GM12865 (cell line): Measurements from ENCODE around the gene NPLOC4.

Source experiments
- DNase-seq: peaks from one replicate; pipeline ENCODE4 v3.0.0; 2010; ENCODE audit warnings: low read depth
- H3K4me3 ChIP-seq: 2 replicates; pipeline ENCODE4 v1.5.1; 2011; ENCODE audit warnings: mild to moderate bottlenecking, low read depth, low read length, control low read depth
- CTCF ChIP-seq: IDR thresholded peaks from 2 replicates; pipeline ENCODE4 v1.5.1; 2011; ENCODE audit warnings: low read length, control low read depth, low read depth, inconsistent platforms; ENCODE audit not compliant: insufficient read depth; ENCODE audit errors: missing control alignments

NPLOC4 gene

GRCh38 chr17:81577278-81578000, 59.5 kb downstream of the NPLOC4 start:
- H3K4me3 ChIP-seq, result no peak overlapping the region
- TF ChIP-seq CTCF, result no peak
- DNase-seq, result no peak

- DNase-seq, result no peak
- no peak overlapping the region for H3K4me3 ChIP-seq
- no peak for TF ChIP-seq CTCF
Observed at GRCh38 chr17:81576621-81577277, 60.2 kb downstream of the NPLOC4 start.

GRCh38 chr17:81575836-81576235, 61.1 kb downstream of the NPLOC4 start:
- DNase-seq, result no peak
- H3K4me3 ChIP-seq, result no peak overlapping the region
- no peak for TF ChIP-seq CTCF

GRCh38 chr17:81574643-81574956, 62.3 kb downstream of the NPLOC4 start:
- TF ChIP-seq CTCF, result no peak
- no peak overlapping the region for H3K4me3 ChIP-seq
- no peak for DNase-seq

- no peak for TF ChIP-seq CTCF
- DNase-seq, result no peak
Observed at GRCh38 chr17:81573794-81574642, 62.9 kb downstream of the NPLOC4 start.

GRCh38 chr17:81572563-81573168, 64.2 kb downstream of the NPLOC4 start:
- no peak for TF ChIP-seq CTCF
- H3K4me3 ChIP-seq, result no peak overlapping the region
- DNase-seq, result no peak

More at GRCh38 chr17:81573794-81574642, 62.9 kb downstream of the NPLOC4 start:
- no peak overlapping the region for H3K4me3 ChIP-seq
